Breast epithelium (tissue), 4 donors: ENCODE results near the gene PPFIA2. TPM values are rescaled to one million over a fixed set of nuclear protein-coding genes. Genes with fewer than 3 reads are reported as not detected.

ENCODE experiments used
- DNase-seq, 2 donors: peaks; one replicate each; pipeline ENCODE4 v3.0.0-alpha.2; 2019; ENCODE audit warnings: low spot score in 2 of 2
- H3K27ac ChIP-seq, 2 donors: fragments of 200-600 bp; sonication (generic) in 1 of 2; one replicate each; pipeline ENCODE4 v1.5.1; 2016 to 2019; ENCODE audit warnings: mild to moderate bottlenecking in 1 of 2
- H3K27me3 ChIP-seq, 2 donors: fragments of 200-600 bp; sonication (generic) in 1 of 2; one replicate each; pipeline versions ENCODE4 v1.5.1 to v1.6.0; 2017 to 2019; ENCODE audit warnings: control low read depth in 1 of 2, mild to moderate bottlenecking in 1 of 2
- H3K36me3 ChIP-seq: fragments of 200-600 bp; one replicate; pipeline ENCODE4 v1.5.1; 2019
- H3K4me1 ChIP-seq, 2 donors: fragments of 200-600 bp; sonication (generic); one replicate each; pipeline ENCODE4 v1.5.1; 2016 to 2019; ENCODE audit warnings: control low read depth in 1 of 2
- H3K4me3 ChIP-seq, 3 donors: fragments of 200-600 bp; sonication (generic); 1 replicate in 2 of 3; 2 replicates in 1 of 3; pipeline ENCODE4 v1.5.1; 2016 to 2019; ENCODE audit warnings: mild to moderate bottlenecking in 3 of 3, moderate library complexity in 2 of 3
- H3K9me3 ChIP-seq, 2 donors: fragments of 200-600 bp; sonication (generic) in 1 of 2; one replicate each; pipeline ENCODE4 v1.5.1; 2016 to 2019; ENCODE audit warnings: control low read depth in 1 of 2
- POLR2A ChIP-seq: fragments of 450-650 bp; IDR thresholded peaks from one replicate; pipeline ENCODE4 v1.6.1; 2016; ENCODE audit warnings: antibody characterized with exemption, mild to moderate bottlenecking, moderate library complexity
- POLR2AphosphoS5 ChIP-seq, 3 donors: sonication (generic); formaldehyde crosslinking; IDR thresholded peaks; one replicate each; pipeline ENCODE4 v1.6.1; 2017; ENCODE audit warnings: antibody characterized with exemption in 3 of 3
- intact Hi-C: fragments of 100-400 bp; cut with DNase I; formaldehyde crosslinking; loops from one replicate; pipeline ENCODE4 v1.15.1; 2023; ENCODE audit warnings: low total_unique reads
- total RNA-seq, 3 donors: library from RNA; depleted of rRNA; stranded (reverse); fragments of >200 nt; gene quantifications; one replicate each; pipeline ENCODE4 v1.1.0, GENCODE V29; 2016
- TF ChIP-seq, protein P1 (sequence below), 3 donors: fragments of 450-650 bp; IDR thresholded peaks; one replicate each; pipeline ENCODE4 v1.5.1; 2016 to 2017; ENCODE audit warnings: antibody characterized with exemption in 3 of 3, mild to moderate bottlenecking in 3 of 3, moderate library complexity in 3 of 3

The PPFIA2 gene
- total RNA-seq, 3 donors from 2014 or later: 0.44 to 3.8 (median 0.98) TPM

DNA sequence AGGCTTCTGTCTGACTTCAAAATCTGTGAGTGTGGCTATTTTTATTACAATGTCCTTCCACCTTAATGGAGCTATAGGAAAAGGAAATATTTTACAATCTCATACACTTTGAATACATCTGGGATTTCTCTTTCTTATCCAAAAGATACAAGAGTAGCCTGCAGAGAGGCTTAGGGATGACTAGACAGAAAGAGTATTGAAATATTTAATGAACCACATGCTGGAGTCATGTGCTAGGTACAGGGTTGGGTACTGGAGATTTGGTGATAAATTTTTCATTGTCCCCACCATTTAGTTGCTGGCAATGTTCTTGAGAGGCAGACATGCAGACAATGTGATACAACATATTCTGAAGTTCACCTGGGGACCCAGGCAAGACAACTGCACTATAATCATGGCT lies 126.0 kb downstream of the PPFIA2 start:
- H3K4me1 ChIP-seq: no peaks in the 10 kb centered on the region
- intact Hi-C loops: no loop called here
- H3K27me3 ChIP-seq: no peaks in the 10 kb centered on the region
- no peaks in the 10 kb centered on the region for H3K36me3 ChIP-seq
- no peak overlapping the region for H3K4me3 ChIP-seq
- no peak overlapping the region for H3K27ac ChIP-seq
- TF ChIP-seq, protein P1, sequence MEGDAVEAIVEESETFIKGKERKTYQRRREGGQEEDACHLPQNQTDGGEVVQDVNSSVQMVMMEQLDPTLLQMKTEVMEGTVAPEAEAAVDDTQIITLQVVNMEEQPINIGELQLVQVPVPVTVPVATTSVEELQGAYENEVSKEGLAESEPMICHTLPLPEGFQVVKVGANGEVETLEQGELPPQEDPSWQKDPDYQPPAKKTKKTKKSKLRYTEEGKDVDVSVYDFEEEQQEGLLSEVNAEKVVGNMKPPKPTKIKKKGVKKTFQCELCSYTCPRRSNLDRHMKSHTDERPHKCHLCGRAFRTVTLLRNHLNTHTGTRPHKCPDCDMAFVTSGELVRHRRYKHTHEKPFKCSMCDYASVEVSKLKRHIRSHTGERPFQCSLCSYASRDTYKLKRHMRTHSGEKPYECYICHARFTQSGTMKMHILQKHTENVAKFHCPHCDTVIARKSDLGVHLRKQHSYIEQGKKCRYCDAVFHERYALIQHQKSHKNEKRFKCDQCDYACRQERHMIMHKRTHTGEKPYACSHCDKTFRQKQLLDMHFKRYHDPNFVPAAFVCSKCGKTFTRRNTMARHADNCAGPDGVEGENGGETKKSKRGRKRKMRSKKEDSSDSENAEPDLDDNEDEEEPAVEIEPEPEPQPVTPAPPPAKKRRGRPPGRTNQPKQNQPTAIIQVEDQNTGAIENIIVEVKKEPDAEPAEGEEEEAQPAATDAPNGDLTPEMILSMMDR (IDR thresholded peaks at IDR 0.05): no peak
- TF ChIP-seq POLR2A (no peak), POLR2AphosphoS5 (IDR thresholded peaks at IDR 0.05) (no peak)
- DNase-seq: no peak
- no peaks in the 10 kb centered on the region for H3K9me3 ChIP-seq

DNA sequence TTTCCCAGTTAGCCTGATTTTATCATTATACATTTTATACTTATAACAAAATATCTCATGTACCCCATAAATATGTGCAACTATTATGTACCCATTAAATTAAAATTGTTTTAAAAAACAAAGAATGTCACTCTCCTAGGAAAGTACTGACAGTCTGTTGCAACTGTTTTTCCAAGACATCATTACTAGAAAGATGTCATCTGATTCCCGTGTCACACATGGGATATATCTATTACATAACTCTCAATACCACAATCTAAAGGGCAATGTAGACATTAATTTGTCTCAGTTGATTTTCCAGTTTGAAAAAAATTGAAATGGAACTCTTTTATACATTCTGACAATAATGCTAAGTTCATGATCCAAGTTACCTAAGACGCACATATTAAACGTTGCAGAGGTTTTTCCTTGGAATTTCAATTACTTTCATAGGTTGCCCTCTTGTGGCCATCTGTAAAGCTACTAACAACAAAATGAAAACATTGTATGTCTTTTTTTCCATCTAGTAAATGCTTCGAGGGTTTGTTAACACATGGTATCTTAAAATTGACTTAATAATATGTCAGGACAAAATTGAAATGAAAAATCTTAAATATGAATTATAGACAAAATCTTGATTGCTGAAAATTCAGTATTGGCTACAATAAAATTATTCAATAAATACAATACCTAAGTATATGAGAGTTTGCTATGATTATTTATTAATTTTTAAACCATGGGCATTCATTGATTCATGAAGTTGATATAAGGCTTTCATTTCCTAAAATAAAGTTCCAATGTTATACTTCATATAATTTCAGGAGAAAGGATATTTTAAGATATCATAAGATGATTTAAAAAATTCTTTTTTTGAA lies 131.6 kb downstream of the PPFIA2 start:
- Histone ChIP-seq H3K4me1 (no peaks in the 10 kb centered on the region), H3K9me3 (no peaks in the 10 kb centered on the region), H3K4me3 (no peak overlapping the region), H3K36me3 (no peaks in the 10 kb centered on the region), H3K27me3 (no peaks in the 10 kb centered on the region), H3K27ac (no peak overlapping the region)
- intact Hi-C loops: no loop called here
- TF ChIP-seq, protein P1 (IDR thresholded peaks at IDR 0.05): peak in 2 of 3 donors; percentile 42 to 51
- TF ChIP-seq POLR2AphosphoS5 (IDR thresholded peaks at IDR 0.05): no peak
- DNase-seq: no peak

DNA sequence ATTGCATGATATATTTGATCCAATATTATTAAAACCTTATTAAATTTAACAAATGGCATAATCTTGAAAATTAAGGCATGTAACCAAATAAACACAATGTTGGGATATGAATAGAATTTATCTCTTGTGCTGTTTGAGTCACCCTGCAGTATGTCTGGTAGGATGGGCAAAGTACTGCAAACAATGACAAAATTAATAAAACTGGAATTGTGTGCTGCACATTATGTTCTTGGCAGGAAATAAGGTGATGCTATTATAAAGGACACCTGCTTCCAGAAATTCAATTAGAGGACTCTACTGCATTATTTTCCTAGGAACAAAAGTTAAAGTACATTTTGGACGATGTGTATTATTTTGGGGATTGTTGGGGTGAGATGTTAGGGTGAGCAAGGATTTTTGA lies 132.7 kb downstream of the PPFIA2 start:
- no peaks in the 10 kb centered on the region for H3K27me3 ChIP-seq
- no peak for DNase-seq
- no peaks in the 10 kb centered on the region for H3K36me3 ChIP-seq
- no peak overlapping the region for H3K27ac ChIP-seq
- intact Hi-C loops: no loop called here
- H3K4me3 ChIP-seq: no peak overlapping the region
- H3K4me1 ChIP-seq: no peaks in the 10 kb centered on the region
- TF ChIP-seq, protein P1 (IDR thresholded peaks at IDR 0.05): no peak
- TF ChIP-seq POLR2AphosphoS5 (IDR thresholded peaks at IDR 0.05): no peak
- TF ChIP-seq POLR2A: no peak
- no peaks in the 10 kb centered on the region for H3K9me3 ChIP-seq

DNA sequence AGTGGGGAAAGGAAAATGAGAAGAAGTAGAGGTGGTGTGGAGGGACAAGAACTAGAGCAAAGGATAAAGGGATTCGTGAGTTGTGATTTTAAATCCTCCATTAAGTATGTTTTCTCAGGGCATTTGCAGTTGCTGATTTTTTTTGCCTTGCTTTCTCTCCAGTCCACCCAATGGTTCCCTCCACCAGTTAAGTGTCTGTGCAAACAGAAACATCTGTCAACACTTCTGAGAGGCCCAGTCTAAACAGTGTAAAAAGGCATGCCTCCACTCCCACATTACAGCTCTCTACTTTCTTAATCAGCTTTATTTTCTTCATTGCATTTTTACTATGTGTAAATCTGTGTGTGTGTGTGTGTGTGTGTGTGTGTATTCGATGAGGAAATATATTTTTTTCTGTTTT lies 141.2 kb downstream of the PPFIA2 start:
- Histone ChIP-seq H3K36me3 (no peaks in the 10 kb centered on the region), H3K4me3 (no peak overlapping the region)

More for the DNA sequence above, 141.2 kb downstream of the PPFIA2 start:
- H3K4me1 ChIP-seq: no peaks in the 10 kb centered on the region
- no peak overlapping the region for H3K27ac ChIP-seq
- no peak for DNase-seq
- TF ChIP-seq POLR2A: no peak
- no peak for TF ChIP-seq POLR2AphosphoS5 (IDR thresholded peaks at IDR 0.05)
- TF ChIP-seq, protein P1 (IDR thresholded peaks at IDR 0.05): no peak
- no peaks in the 10 kb centered on the region for H3K9me3 ChIP-seq
- H3K27me3 ChIP-seq: no peaks in the 10 kb centered on the region
- intact Hi-C loops: no loop called here
